Peyer's patch (tissue), 4 donors: ENCODE data around the gene TTC28. TPM values are rescaled to one million over a fixed set of nuclear protein-coding genes. Genes with fewer than 3 reads are reported as not detected.

Experiments
- DNase-seq, 3 donors: peaks; one replicate each; pipeline ENCODE4 v3.0.0-alpha.2; 2017 to 2019
- H3K27ac ChIP-seq, 4 donors: fragments of 200-600 bp; sonication (generic); one replicate each; pipeline ENCODE4 v1.5.1; 2016 to 2019
- H3K27me3 ChIP-seq, 2 donors: fragments of 200-600 bp; sonication (generic); one replicate each; pipeline ENCODE4 v1.5.1; 2019
- H3K36me3 ChIP-seq, 3 donors: fragments of 200-600 bp; sonication (generic); one replicate each; pipeline ENCODE4 v1.5.1; 2016 to 2019
- H3K4me1 ChIP-seq, 4 donors: fragments of 200-600 bp; sonication (generic); one replicate each; pipeline ENCODE4 v1.5.1; 2016 to 2019
- H3K4me3 ChIP-seq, 4 donors: fragments of 200-600 bp; sonication (generic); 1 replicate in 3 of 4; 2 replicates in 1 of 4; pipeline ENCODE4 v1.5.1; 2016 to 2019; ENCODE audit warnings: mild to moderate bottlenecking in 1 of 4
- H3K9me3 ChIP-seq, 4 donors: fragments of 200-600 bp; sonication (generic); one replicate each; pipeline ENCODE4 v1.5.1; 2016 to 2019; ENCODE audit warnings: mild to moderate bottlenecking in 1 of 4
- POLR2A ChIP-seq, 2 donors: fragments of 450-650 bp; IDR thresholded peaks; one replicate each; pipeline ENCODE4 v1.5.1; 2017; ENCODE audit warnings: antibody characterized with exemption in 2 of 2, mild to moderate bottlenecking in 2 of 2, moderate library complexity in 2 of 2
- total RNA-seq, 4 donors: library from RNA; depleted of rRNA; stranded (reverse); fragments of >200 nt; gene quantifications; one replicate each; pipeline ENCODE4 v1.1.0, GENCODE V29; 2016
- TF ChIP-seq, protein P1 (sequence below), 6 experiments: fragments of 450-650 bp in 4 of 6; fragments of 200-600 bp in 2 of 6; sonication (generic) in 1 of 6; IDR thresholded peaks; one replicate each; pipeline ENCODE4 v1.5.1; 2017 to 2019; ENCODE audit warnings: antibody characterized with exemption in 6 of 6, mild to moderate bottlenecking in 3 of 6, moderate library complexity in 1 of 6

The TTC28 gene
- total RNA-seq, 4 donors from 2014 or later: 9.1 to 46.4 (median 35.2) TPM

DNA sequence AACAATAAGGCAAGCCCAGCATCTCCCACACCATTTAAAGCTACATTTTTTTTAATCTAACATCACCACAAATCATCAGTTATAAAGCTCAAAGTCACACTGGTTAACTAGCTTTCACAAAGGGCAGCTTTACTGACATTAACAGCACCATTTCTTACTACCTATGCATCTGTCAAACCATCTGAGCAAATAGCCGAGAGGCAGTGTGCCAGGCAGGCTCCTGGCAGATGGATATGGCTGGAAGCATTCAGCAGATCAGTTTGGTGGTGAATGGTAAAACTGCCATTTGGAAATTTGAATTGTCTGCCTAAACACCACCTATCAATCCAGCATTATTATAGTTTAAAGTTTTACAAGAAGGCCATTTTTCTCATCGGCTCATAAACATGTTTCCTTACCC is 131.2 kb downstream of the TTC28 start:
- Histone ChIP-seq H3K9me3 (no peaks in the 10 kb centered on the region), H3K27me3 (no peaks in the 10 kb centered on the region), H3K4me3 (no peak overlapping the region), H3K36me3 (no peaks in the 10 kb centered on the region), H3K27ac (no peak overlapping the region), H3K4me1 (no peaks in the 10 kb centered on the region)
- no peak for TF ChIP-seq POLR2A (IDR thresholded peaks at IDR 0.05)
- TF ChIP-seq, protein P1, sequence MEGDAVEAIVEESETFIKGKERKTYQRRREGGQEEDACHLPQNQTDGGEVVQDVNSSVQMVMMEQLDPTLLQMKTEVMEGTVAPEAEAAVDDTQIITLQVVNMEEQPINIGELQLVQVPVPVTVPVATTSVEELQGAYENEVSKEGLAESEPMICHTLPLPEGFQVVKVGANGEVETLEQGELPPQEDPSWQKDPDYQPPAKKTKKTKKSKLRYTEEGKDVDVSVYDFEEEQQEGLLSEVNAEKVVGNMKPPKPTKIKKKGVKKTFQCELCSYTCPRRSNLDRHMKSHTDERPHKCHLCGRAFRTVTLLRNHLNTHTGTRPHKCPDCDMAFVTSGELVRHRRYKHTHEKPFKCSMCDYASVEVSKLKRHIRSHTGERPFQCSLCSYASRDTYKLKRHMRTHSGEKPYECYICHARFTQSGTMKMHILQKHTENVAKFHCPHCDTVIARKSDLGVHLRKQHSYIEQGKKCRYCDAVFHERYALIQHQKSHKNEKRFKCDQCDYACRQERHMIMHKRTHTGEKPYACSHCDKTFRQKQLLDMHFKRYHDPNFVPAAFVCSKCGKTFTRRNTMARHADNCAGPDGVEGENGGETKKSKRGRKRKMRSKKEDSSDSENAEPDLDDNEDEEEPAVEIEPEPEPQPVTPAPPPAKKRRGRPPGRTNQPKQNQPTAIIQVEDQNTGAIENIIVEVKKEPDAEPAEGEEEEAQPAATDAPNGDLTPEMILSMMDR (IDR thresholded peaks at IDR 0.05): no peak
- DNase-seq: no peak

DNA sequence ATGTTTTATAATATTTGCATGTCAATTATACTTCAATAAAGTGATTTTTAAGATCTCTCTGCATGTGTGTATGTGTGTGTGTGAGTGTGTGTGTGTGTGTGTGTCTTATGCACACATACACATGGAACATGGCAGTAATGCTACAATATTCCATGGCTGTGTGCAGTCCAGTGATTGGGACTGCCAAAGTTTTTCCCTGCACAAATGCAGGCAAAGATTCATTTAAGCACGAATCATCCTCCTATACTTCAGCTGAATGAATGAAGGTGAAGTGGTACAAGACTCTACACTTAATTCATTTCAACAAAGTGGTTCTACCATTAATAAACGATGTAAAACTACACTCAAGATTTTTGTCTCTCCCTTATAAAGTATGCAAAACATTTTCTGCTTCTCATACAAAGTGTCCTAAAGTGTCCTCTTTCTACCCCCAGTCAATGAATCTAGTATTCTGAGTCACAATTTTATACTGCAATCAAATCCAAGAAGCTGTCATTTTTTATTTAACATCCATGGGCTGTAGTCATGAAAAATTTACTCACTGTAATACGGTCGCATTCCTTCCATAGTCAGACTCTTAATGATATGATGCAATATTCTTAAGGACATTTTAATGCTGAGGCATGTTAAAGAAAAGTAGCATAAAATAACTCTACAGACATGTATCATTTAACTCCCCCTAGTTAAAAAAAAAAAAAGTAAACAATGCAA is 132.4 kb downstream of the TTC28 start:
- TF ChIP-seq, protein P1 (IDR thresholded peaks at IDR 0.05): no peak
- TF ChIP-seq POLR2A (IDR thresholded peaks at IDR 0.05): no peak
- no peak overlapping the region for H3K27ac ChIP-seq
- H3K4me3 ChIP-seq: no peak overlapping the region
- H3K4me1 ChIP-seq: no peaks in the 10 kb centered on the region
- H3K27me3 ChIP-seq: no peaks in the 10 kb centered on the region
- no peaks in the 10 kb centered on the region for H3K36me3 ChIP-seq
- no peak for DNase-seq
- H3K9me3 ChIP-seq: no peaks in the 10 kb centered on the region

DNA sequence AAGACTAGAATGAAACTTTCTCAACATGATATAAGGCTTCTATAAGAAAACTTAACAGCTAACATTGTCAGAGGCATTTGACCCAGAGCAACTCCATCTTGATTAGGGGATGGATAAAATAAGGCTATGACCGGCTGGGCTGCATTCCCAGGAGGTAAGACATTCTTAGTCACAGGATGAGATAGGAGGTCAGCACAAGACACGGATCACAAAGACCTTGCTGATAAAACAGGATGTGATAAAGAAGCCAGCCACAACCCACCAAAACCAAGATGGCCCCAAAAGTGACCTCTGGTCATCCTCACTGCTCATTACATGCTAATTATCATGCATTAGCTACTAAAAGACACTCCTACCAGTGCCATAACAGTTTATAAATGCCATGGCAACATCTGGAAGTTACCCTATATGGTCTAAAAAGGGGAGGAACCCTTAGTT is 135.2 kb downstream of the TTC28 start:
- Histone ChIP-seq H3K27me3 (no peaks in the 10 kb centered on the region), H3K27ac (no peak overlapping the region), H3K4me3 (no peak overlapping the region), H3K4me1 (no peaks in the 10 kb centered on the region), H3K9me3 (no peaks in the 10 kb centered on the region), H3K36me3 (no peaks in the 10 kb centered on the region)
- no peak for TF ChIP-seq POLR2A (IDR thresholded peaks at IDR 0.05)
- TF ChIP-seq, protein P1 (IDR thresholded peaks at IDR 0.05): no peak
- DNase-seq: no peak

- no peak for DNase-seq
- H3K4me1 ChIP-seq: no peaks in the 10 kb centered on the region
- no peak overlapping the region for H3K27ac ChIP-seq
- H3K36me3 ChIP-seq: no peaks in the 10 kb centered on the region
- no peaks in the 10 kb centered on the region for H3K9me3 ChIP-seq
- no peak for TF ChIP-seq POLR2A (IDR thresholded peaks at IDR 0.05)
- TF ChIP-seq, protein P1 (IDR thresholded peaks at IDR 0.05): no peak
- no peak overlapping the region for H3K4me3 ChIP-seq
- no peaks in the 10 kb centered on the region for H3K27me3 ChIP-seq
Measured at GRCh38 chr22:28542980-28543621, 136.5 kb downstream of the TTC28 start.

DNA sequence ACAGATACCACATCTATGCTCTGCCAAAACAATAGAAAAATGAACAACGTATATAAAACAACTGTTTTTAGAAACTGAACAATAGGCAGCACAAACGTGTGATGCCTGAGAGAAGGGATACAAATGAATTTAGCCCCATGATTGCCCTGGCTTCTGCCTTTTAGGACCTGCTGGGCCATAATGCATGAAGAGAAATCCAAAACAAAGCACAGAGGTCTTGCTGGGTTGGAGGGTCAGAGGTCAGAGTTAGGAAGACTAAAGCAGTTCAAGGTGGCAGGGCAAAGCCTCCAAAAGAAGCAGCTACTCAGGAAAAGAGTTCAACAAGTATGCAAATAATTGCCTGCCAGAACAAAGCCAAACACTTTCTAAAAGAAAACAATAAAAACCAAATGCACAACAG is 138.5 kb downstream of the TTC28 start:
- Histone ChIP-seq H3K27ac (no peak overlapping the region), H3K36me3 (no peaks in the 10 kb centered on the region), H3K4me3 (no peak overlapping the region), H3K9me3 (no peaks in the 10 kb centered on the region), H3K4me1 (no peaks in the 10 kb centered on the region), H3K27me3 (no peaks in the 10 kb centered on the region)
- TF ChIP-seq, protein P1 (IDR thresholded peaks at IDR 0.05): no peak
- no peak for TF ChIP-seq POLR2A (IDR thresholded peaks at IDR 0.05)
- DNase-seq: no peak
